Measurements from ENCODE around the gene LINGO1.
A peak's percentile ranks its signal among the peaks of the same experiment; 100 is the strongest.

Gene LINGO1

GRCh38 chr15:77633134-77633912, 611 bp upstream of the LINGO1 start:
- DNase-seq (ENCODE audit: low spot score), result peak; percentile 97

GRCh38 chr15:77631745-77632533, 773 bp downstream of the LINGO1 start:
- DNase-seq (ENCODE audit: low spot score), result peak; percentile 74

GRCh38 chr15:77630956-77631744, 1.6 kb downstream of the LINGO1 start:
- DNase-seq (ENCODE audit: low spot score), result peak; percentile 78

- no peak for DNase-seq (ENCODE audit: low spot score)
Measured at GRCh38 chr15:77630056-77630455, 2.7 kb downstream of the LINGO1 start.

- DNase-seq (ENCODE audit: low spot score), result no peak
Measured at GRCh38 chr15:77629070-77630030, 3.4 kb downstream of the LINGO1 start.

GRCh38 chr15:77628010-77628409, 4.7 kb downstream of the LINGO1 start:
- no peak for DNase-seq (ENCODE audit: low spot score)

- DNase-seq (ENCODE audit: low spot score), result no peak
Measured at GRCh38 chr15:77627581-77627980, 5.1 kb downstream of the LINGO1 start.

- no peak for DNase-seq (ENCODE audit: low spot score)
Measured at GRCh38 chr15:77627067-77627466, 5.6 kb downstream of the LINGO1 start.

GRCh38 chr15:77626002-77626401, 6.7 kb downstream of the LINGO1 start:
- no peak for DNase-seq (ENCODE audit: low spot score)

- DNase-seq (ENCODE audit: low spot score), result no peak
Measured at GRCh38 chr15:77625376-77625775, 7.3 kb downstream of the LINGO1 start.

GRCh38 chr15:77624868-77625267, 7.8 kb downstream of the LINGO1 start:
- no peak for DNase-seq (ENCODE audit: low spot score)

- DNase-seq (ENCODE audit: low spot score), result no peak
Measured at GRCh38 chr15:77623755-77624524, 8.8 kb downstream of the LINGO1 start.

GRCh38 chr15:77622934-77623754, 9.6 kb downstream of the LINGO1 start:
- no peak for DNase-seq (ENCODE audit: low spot score)

GRCh38 chr15:77622209-77622933, 10.3 kb downstream of the LINGO1 start:
- no peak for DNase-seq (ENCODE audit: low spot score)

GRCh38 chr15:77621847-77622208, 10.9 kb downstream of the LINGO1 start:
- DNase-seq (ENCODE audit: low spot score), result no peak

- no peak for DNase-seq (ENCODE audit: low spot score)
Measured at GRCh38 chr15:77620960-77621647, 11.6 kb downstream of the LINGO1 start.

GRCh38 chr15:77620297-77620696, 12.4 kb downstream of the LINGO1 start:
- no peak for DNase-seq (ENCODE audit: low spot score)

- DNase-seq (ENCODE audit: low spot score), result no peak
Measured at GRCh38 chr15:77619883-77620282, 12.8 kb downstream of the LINGO1 start.

All from ecto neural progenitor cell (in vitro differentiated cells).